Fibroblast of gingiva (primary cell): ENCODE data around the gene KLF3.

Experiments
- DNase-seq: peaks from one replicate; pipeline ENCODE4 v3.0.0-alpha.2; 2011; ENCODE audit warnings: low read depth

Gene KLF3

GRCh38 chr4:38674258-38675144, 10.5 kb downstream of the KLF3 start:
- DNase-seq = no peak

- DNase-seq = peak; percentile 63
These were observed 11.4 kb downstream of the KLF3 start for GRCh38 chr4:38675146-38676121.

- no peak for DNase-seq
These were observed 13.0 kb downstream of the KLF3 start for GRCh38 chr4:38676986-38677385.

- no peak for DNase-seq
These were observed 13.4 kb downstream of the KLF3 start for GRCh38 chr4:38677441-38677840.

- peak; percentile 80 for DNase-seq
These were observed 14.1 kb downstream of the KLF3 start for GRCh38 chr4:38678078-38678477.

GRCh38 chr4:38679921-38680320, 15.9 kb downstream of the KLF3 start:
- no peak for DNase-seq

- no peak for DNase-seq
These were observed 17.4 kb downstream of the KLF3 start for GRCh38 chr4:38681281-38681991.

- DNase-seq = no peak
These were observed 18.3 kb downstream of the KLF3 start for GRCh38 chr4:38682336-38682735.

GRCh38 chr4:38683276-38683675, 19.3 kb downstream of the KLF3 start:
- DNase-seq = no peak

GRCh38 chr4:38684271-38684670, 20.3 kb downstream of the KLF3 start:
- no peak for DNase-seq

GRCh38 chr4:38684951-38685844, 21.2 kb downstream of the KLF3 start:
- DNase-seq = peak; percentile 35

- DNase-seq = no peak
These were observed 22.7 kb downstream of the KLF3 start for GRCh38 chr4:38686682-38687081.

- DNase-seq = no peak
These were observed 23.6 kb downstream of the KLF3 start for GRCh38 chr4:38687571-38688011.

GRCh38 chr4:38688676-38689355, 24.8 kb downstream of the KLF3 start:
- DNase-seq = no peak

- peak; percentile 87 for DNase-seq
These were observed 27.4 kb downstream of the KLF3 start for GRCh38 chr4:38691251-38692008.

- DNase-seq = no peak
These were observed 28.4 kb downstream of the KLF3 start for GRCh38 chr4:38692421-38692820.

- DNase-seq = no peak
These were observed 29.6 kb downstream of the KLF3 start for GRCh38 chr4:38693569-38693968.

- no peak for DNase-seq
These were observed 30.3 kb downstream of the KLF3 start for GRCh38 chr4:38694330-38694729.

GRCh38 chr4:38695809-38696208, 31.8 kb downstream of the KLF3 start:
- DNase-seq = no peak

- no peak for DNase-seq
These were observed 32.7 kb downstream of the KLF3 start for GRCh38 chr4:38696697-38697096.
